Keratinocyte (primary cell): Measurements from ENCODE around the gene NALCN. TPM values are rescaled to one million over a fixed set of nuclear protein-coding genes. Genes with fewer than 3 reads are reported as not detected.

Experiments
- DNase-seq: peaks from one replicate; pipeline ENCODE4 v3.0.0-alpha.2; 2011; ENCODE audit warnings: low read depth, missing footprints, low spot score
- FAIRE-seq: peaks from 2 replicates; lab custom pipeline; 2011; peaks lifted over from hg19 to GRCh38; lab: Jason Lieb, UNC
- H2AFZ ChIP-seq: 2 replicates; pipeline ENCODE4 v1.6.0; 2012; ENCODE audit warnings: low read length, control low read depth, inconsistent platforms; ENCODE audit not compliant: control insufficient read depth
- H3K27ac ChIP-seq: 2 replicates; pipeline ENCODE4 v1.5.1; 2011; ENCODE audit warnings: low read length; ENCODE audit not compliant: control insufficient read depth, insufficient read depth
- H3K27me3 ChIP-seq: 3 replicates; pipeline ENCODE4 v1.6.0; 2011; ENCODE audit warnings: low read length; ENCODE audit not compliant: control insufficient read depth, insufficient read depth; ENCODE audit errors: extremely low read depth
- H3K36me3 ChIP-seq, 2 experiments: 2 replicates in 1 of 2; 3 replicates in 1 of 2; pipeline ENCODE4 v1.5.1; 2011; ENCODE audit warnings: low read length in 2 of 2, mild to moderate bottlenecking in 1 of 2; ENCODE audit not compliant: control insufficient read depth in 2 of 2, insufficient read depth in 2 of 2; ENCODE audit errors: extremely low read depth in 1 of 2
- H3K4me1 ChIP-seq: 3 replicates; pipeline ENCODE4 v1.5.1; 2011; ENCODE audit warnings: low read length; ENCODE audit not compliant: control insufficient read depth, insufficient read depth; ENCODE audit errors: extremely low read depth
- H3K4me2 ChIP-seq: 3 replicates; pipeline ENCODE4 v1.6.0; 2011; ENCODE audit warnings: low read depth, low read length; ENCODE audit not compliant: control insufficient read depth, insufficient read depth; ENCODE audit errors: extremely low read depth
- H3K4me3 ChIP-seq, 3 experiments: fragments of 200-600 bp in 1 of 3; sonication (generic) in 1 of 3; 2 replicates in 2 of 3; 3 replicates in 1 of 3; pipeline ENCODE4 v1.5.1; 2011 to 2016; ENCODE audit warnings: low read length in 3 of 3, mild to moderate bottlenecking in 3 of 3, control low read depth in 2 of 3, inconsistent platforms in 1 of 3, low read depth in 1 of 3, mixed read lengths in 1 of 3, mixed run types in 1 of 3, moderate library complexity in 1 of 3; ENCODE audit not compliant: control insufficient read depth in 2 of 3, insufficient read depth in 2 of 3; ENCODE audit errors: extremely low read depth in 1 of 3
- H3K79me2 ChIP-seq: 2 replicates; pipeline ENCODE4 v1.6.0; 2012; ENCODE audit warnings: low read length; ENCODE audit not compliant: control insufficient read depth, insufficient read depth
- H3K9ac ChIP-seq: 3 replicates; pipeline ENCODE4 v1.6.0; 2011; ENCODE audit warnings: low read length; ENCODE audit not compliant: control insufficient read depth, insufficient read depth; ENCODE audit errors: extremely low read depth
- H3K9me1 ChIP-seq: 3 replicates; pipeline ENCODE4 v1.6.0; 2011; ENCODE audit warnings: low read length; ENCODE audit not compliant: control insufficient read depth, insufficient read depth; ENCODE audit errors: extremely low read depth
- H3K9me3 ChIP-seq: 2 replicates; pipeline ENCODE4 v1.5.1; 2012; ENCODE audit warnings: low read depth, low read length; ENCODE audit not compliant: control insufficient read depth
- H4K20me1 ChIP-seq: 3 replicates; pipeline ENCODE4 v1.6.0; 2011; ENCODE audit warnings: low read length; ENCODE audit not compliant: control insufficient read depth, insufficient read depth; ENCODE audit errors: extremely low read depth
- EZH2 ChIP-seq: IDR thresholded peaks from one replicate; pipeline ENCODE4 v1.6.1; 2012; ENCODE audit warnings: inconsistent platforms, mild to moderate bottlenecking, low read length, moderate library complexity
- dilution Hi-C: fragments of 300-500 bp; cut with MboI; formaldehyde crosslinking; loops from one replicate; pipeline ENCODE4 v1.7.0; 2020; ENCODE audit warnings: low sequenced_read_pairs; ENCODE audit not compliant: extremely low pct_ligation_motif_present
- polyA plus RNA-seq, 5 experiments: library from polyadenylated mRNA; depleted of rRNA in 3 of 5; stranded (reverse) in 3 of 5; stranded (forward) in 1 of 5; unstranded in 1 of 5; fragments of >200 nt; gene quantifications; 1 replicate in 1 of 5; 2 replicates in 3 of 5; 3 replicates in 1 of 5; pipeline versions ENCODE4 v1.2.1 to v1.2.3, GENCODE V29; 2011 to 2012; ENCODE audit warnings: missing spikeins in 2 of 5, low read depth in 1 of 5, low replicate concordance in 1 of 5
- TF ChIP-seq, protein P1 (sequence below), 3 experiments: IDR thresholded peaks in 1 of 3; conservative IDR thresholded peaks in 1 of 3; optimal IDR thresholded peaks in 1 of 3; 2 replicates in 2 of 3; 3 replicates in 1 of 3; pipeline versions ENCODE3 to v1.5.1; 2011; ENCODE audit warnings: low read length in 3 of 3, mild to moderate bottlenecking in 3 of 3, moderate library complexity in 2 of 3, control low read depth in 1 of 3, inconsistent platforms in 1 of 3; ENCODE audit not compliant: insufficient read depth in 2 of 3; ENCODE audit errors: extremely low read depth in 1 of 3

Gene NALCN
- polyA plus RNA-seq, 1 donor (not counting 4 experiments of a cell fraction or from before 2014, with no cell fraction given): 0.16 TPM

DNA sequence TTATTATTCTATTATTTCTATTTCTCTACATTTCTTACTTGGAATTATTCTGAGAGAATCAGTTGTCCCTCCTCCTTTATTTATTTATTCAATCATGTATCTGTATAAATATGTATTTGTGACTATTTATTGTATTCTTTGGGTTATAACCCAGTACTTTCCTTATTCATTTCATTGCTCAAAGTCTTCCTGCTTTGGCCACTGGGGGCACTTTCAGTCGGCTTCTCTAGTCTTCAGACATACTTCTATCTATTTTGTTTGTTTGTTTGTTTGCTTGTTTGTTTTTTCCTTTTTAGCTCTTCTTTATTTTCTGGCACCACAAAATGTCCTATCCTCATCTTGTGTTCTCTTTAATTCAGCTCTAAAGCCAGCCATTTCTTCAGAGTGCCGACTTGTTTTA is 260.4 kb downstream of the NALCN start:
- peaks cover 5% of the 10 kb centered on the region for H3K27me3 ChIP-seq
- no peak for DNase-seq
- H3K27ac ChIP-seq: no peak overlapping the region
- H3K4me2 ChIP-seq: no peak overlapping the region
- no peak overlapping the region for H2AFZ ChIP-seq
- no peaks in the 10 kb centered on the region for H3K9me1 ChIP-seq
- H3K79me2 ChIP-seq: no peaks in the 10 kb centered on the region
- FAIRE-seq: no peak
- no peak overlapping the region for H3K4me3 ChIP-seq
- H3K4me1 ChIP-seq: no peaks in the 10 kb centered on the region
- TF ChIP-seq EZH2: no peak
- TF ChIP-seq, protein P1, sequence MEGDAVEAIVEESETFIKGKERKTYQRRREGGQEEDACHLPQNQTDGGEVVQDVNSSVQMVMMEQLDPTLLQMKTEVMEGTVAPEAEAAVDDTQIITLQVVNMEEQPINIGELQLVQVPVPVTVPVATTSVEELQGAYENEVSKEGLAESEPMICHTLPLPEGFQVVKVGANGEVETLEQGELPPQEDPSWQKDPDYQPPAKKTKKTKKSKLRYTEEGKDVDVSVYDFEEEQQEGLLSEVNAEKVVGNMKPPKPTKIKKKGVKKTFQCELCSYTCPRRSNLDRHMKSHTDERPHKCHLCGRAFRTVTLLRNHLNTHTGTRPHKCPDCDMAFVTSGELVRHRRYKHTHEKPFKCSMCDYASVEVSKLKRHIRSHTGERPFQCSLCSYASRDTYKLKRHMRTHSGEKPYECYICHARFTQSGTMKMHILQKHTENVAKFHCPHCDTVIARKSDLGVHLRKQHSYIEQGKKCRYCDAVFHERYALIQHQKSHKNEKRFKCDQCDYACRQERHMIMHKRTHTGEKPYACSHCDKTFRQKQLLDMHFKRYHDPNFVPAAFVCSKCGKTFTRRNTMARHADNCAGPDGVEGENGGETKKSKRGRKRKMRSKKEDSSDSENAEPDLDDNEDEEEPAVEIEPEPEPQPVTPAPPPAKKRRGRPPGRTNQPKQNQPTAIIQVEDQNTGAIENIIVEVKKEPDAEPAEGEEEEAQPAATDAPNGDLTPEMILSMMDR (optimal IDR thresholded peaks at IDR 0.05 in 1 of 3, IDR thresholded peaks at IDR 0.05 in 1 of 3, conservative IDR thresholded peaks at IDR 0.05 in 1 of 3; ENCODE audit: extremely low read depth in 1 of 3, insufficient read depth in 2 of 3, low read length in 3 of 3): peak in 2 of 3 experiments; percentile 29 to 56
- no peaks in the 10 kb centered on the region for H4K20me1 ChIP-seq
- no peaks in the 10 kb centered on the region for H3K9me3 ChIP-seq
- no peaks in the 10 kb centered on the region for H3K36me3 ChIP-seq
- dilution Hi-C loops: no loop called here
- H3K9ac ChIP-seq: no peak overlapping the region

DNA sequence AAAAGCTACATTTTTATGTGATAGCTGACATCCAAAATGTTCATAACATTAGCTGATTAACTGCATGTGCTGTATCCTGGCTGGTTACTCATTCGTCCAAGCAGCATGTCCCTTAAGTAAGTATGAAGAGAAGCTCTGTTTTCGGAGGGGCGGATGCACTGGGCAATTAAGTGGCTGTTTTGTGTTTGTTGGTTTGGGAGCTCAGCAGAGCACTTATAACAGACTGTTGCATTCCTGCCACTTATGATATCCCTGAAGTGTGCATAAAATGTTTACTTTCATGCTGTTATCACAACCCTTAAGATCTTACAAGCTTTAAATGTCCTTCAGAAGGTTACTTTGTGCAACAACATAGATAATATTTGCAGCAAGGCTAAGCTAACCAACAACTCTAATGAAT is 264.1 kb downstream of the NALCN start:
- dilution Hi-C loops: no loop called here

More for the DNA sequence above, 264.1 kb downstream of the NALCN start:
- Histone ChIP-seq H4K20me1 (no peaks in the 10 kb centered on the region), H3K27me3 (peaks cover 5% of the 10 kb centered on the region), H3K36me3 (no peaks in the 10 kb centered on the region), H3K4me3 (no peak overlapping the region), H3K9me1 (no peaks in the 10 kb centered on the region), H3K79me2 (no peaks in the 10 kb centered on the region), H3K4me1 (no peaks in the 10 kb centered on the region), H3K27ac (no peak overlapping the region), H3K9ac (no peak overlapping the region), H3K9me3 (no peaks in the 10 kb centered on the region), H3K4me2 (no peak overlapping the region), H2AFZ (no peak overlapping the region)
- TF ChIP-seq EZH2: no peak
- TF ChIP-seq, protein P1 (optimal IDR thresholded peaks at IDR 0.05 in 1 of 3, IDR thresholded peaks at IDR 0.05 in 1 of 3, conservative IDR thresholded peaks at IDR 0.05 in 1 of 3; ENCODE audit: extremely low read depth in 1 of 3, insufficient read depth in 2 of 3, low read length in 3 of 3): no peak
- FAIRE-seq (no peak), DNase-seq (no peak)
